GM18508 (cell line): Measurements from ENCODE around the gene MAGOHB.

ENCODE experiments used
- ATAC-seq: cut with Tn5 transposase; IDR thresholded peaks from one replicate; pipeline ENCODE4 v1.9.1; 2021; ENCODE audit warnings: moderate number of reproducible peaks; ENCODE audit not compliant: insufficient read depth, unreplicated experiment

MAGOHB gene

DNA sequence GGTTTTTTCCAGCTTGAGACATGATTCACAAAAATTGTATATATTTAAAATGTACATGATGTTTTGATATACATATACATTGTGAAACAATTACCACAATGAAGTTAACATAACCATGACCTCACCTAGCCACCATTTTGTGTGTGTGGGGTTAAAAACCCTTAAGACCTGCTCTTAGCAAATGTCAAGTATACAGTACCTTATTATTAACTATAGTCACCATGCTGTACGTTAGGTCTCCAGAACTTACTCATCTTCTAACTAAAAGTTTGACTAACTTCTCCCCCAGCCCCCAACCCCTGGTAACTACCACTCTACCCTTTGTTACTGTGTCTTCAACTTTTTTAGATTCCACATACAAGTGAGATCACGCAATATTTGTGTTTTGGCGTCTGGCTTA lies 55.1 kb downstream of the MAGOHB start:
- ATAC-seq = no peak

DNA sequence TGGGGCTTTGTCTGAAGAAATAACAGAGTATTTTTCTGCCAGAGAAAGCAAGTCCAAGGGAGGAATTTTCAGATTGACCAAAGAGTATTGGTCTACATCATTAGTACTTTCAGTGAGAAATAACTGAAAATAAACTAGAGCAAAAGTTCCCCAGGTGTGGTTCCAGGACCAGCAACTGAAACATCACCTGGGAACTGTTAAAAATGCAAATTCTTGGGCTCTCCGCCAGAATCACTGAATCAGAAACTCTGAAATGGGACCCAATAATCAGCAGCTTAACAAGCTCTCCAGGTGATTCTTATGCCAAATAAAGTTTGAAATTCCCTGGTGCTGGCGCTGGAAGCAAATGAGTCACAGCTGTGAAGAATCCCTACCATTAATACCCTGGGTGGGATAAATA lies 55.6 kb downstream of the MAGOHB start:
- no peak for ATAC-seq

DNA sequence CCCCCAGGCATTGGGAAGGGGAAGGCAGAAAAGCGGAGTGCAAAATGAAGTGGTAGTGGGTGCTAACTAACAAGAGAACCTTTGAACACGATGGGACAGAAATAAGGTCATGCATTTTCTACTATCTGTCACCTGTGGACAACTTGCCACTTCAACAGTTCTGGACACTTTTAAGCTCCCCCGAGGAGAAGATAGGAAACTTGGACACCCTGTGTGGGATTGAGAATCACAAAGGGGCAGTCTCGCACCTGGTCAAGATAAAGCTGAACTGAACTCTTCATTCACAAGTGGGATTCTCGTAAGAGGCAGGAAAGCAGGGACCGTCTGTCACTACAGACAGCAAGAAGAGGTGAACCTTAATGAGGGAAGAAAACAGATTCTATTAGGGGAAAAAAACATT lies 56.1 kb downstream of the MAGOHB start:
- ATAC-seq = no peak

DNA sequence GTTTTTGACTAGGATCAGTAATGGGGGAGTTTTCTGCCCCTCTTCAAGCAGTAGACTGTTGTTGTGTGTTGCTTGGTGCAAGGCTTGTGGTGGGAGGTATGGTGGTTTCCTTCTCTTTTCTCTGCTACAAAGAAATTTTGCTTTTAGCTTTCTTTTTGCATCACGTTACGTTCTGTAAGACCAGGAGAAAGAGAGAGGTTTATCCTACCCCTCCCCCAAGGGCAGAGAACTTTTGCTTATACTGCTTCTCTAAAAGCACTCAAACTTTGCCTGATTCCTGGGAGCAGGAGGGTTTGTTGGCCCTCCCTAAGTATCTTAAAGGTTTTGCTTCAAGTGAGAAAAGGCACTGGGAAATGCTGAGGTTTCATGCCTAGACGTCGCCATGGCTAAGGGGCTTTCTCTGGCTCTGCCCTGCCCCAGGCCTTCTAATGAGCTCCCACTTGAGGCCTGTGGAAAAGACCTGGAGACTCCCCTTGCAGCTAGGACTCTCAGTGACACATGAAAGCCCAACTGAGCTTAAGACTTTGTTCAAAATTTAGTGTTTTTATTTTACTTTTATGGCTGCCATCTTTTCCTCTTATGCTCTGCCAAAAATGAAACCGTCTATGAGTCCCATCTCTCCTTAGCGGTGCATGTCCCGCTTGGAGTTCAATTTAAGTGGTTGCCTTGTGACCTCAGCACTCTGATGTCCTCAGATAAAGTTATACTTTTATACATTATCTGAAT lies 58.5 kb downstream of the MAGOHB start:
- ATAC-seq = no peak

DNA sequence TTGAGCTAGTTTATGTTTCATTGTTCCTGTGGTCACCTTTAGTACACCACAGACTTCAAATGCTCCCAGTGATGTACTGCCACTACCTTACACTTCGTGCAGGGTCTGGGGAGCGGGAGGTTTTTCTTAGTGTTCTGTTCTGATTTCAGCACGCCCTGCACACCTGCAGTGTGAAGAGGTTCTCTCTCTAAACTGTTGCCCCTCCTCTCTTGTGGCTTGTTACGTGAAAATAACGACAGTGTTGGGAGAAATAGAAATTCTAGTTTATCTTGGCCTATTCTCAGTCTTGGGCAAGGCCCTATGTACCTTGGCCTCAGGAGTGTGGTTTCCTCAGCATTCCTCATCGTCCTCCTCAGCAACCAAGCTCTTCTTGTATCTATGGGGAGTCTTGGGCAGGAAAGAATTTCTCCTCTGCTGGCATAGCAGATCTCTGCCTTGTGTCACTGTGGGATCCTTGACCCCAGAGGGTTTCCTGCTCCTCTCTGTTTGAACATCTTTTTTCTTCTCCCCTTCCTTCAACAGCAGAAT lies 59.1 kb downstream of the MAGOHB start:
- ATAC-seq = no peak
